B cell (primary cell): ENCODE results near the gene KCNK4. TPM values are rescaled to one million over a fixed set of nuclear protein-coding genes. Genes with fewer than 3 reads are reported as not detected.

ENCODE experiments used
- ATAC-seq: fragments of 200-7000 bp; cut with Tn5 transposase; one replicate; pipeline ENCODE4 v1.10.0; 2021; ENCODE audit warnings: low read depth, mild to moderate bottlenecking, moderate number of reproducible peaks, moderate library complexity
- CTCF ChIA-PET: fragments of 350-600 bp; sonication (Branson Sonifier 250); formaldehyde crosslinking; loops from one replicate; lab custom pipeline; 2021; ENCODE audit warnings: antibody characterized with exemption, inconsistent platforms; lab: Charles Lee
- POLR2A ChIA-PET: fragments of 350-600 bp; sonication (Branson Sonifier 250); formaldehyde crosslinking; loops from one replicate; lab custom pipeline; 2021; ENCODE audit warnings: antibody characterized with exemption; lab: Charles Lee
- DNase-seq: peaks from one replicate; pipeline ENCODE4 v3.0.0; 2013
- H2AFZ ChIP-seq: 2 replicates; pipeline ENCODE4 v1.6.1; 2012; ENCODE audit warnings: mild to moderate bottlenecking, low read depth, low read length; ENCODE audit not compliant: insufficient read depth, poor library complexity, severe bottlenecking
- H3K27ac ChIP-seq, 2 donors: 1 replicate in 1 of 2; 2 replicates in 1 of 2; pipeline ENCODE4 v1.5.1; 2012 to 2013; ENCODE audit warnings: low read length in 2 of 2, mild to moderate bottlenecking in 2 of 2, moderate library complexity in 1 of 2
- H3K27me3 ChIP-seq, 4 experiments: fragments of 200-600 bp in 1 of 4; sonication (generic) in 1 of 4; replicated peaks in 1 of 4; 1 replicate in 2 of 4; 2 replicates in 2 of 4; pipeline versions ENCODE4 v1.6.1 to v1.7.0; 2013 to 2016; ENCODE audit warnings: low read length in 3 of 4, mild to moderate bottlenecking in 2 of 4, mixed read lengths in 1 of 4, moderate library complexity in 1 of 4; ENCODE audit not compliant: insufficient read depth in 4 of 4, control insufficient read depth in 3 of 4; ENCODE audit errors: control extremely low read depth in 1 of 4
- H3K36me3 ChIP-seq, 2 experiments: replicated peaks in 1 of 2; 1 replicate in 1 of 2; 2 replicates in 1 of 2; pipeline versions ENCODE4 v1.6.1 to v1.7.1; 2013; ENCODE audit warnings: low read length in 1 of 2; ENCODE audit not compliant: insufficient read depth in 2 of 2, control insufficient read depth in 1 of 2; ENCODE audit errors: control extremely low read depth in 1 of 2, extremely low read depth in 1 of 2
- H3K4me1 ChIP-seq, 2 donors: fragments of 200-600 bp in 1 of 2; sonication (generic) in 1 of 2; 1 replicate in 1 of 2; 2 replicates in 1 of 2; pipeline versions ENCODE4 v1.5.1 to v1.6.1; 2013 to 2017; ENCODE audit warnings: low read length in 2 of 2; ENCODE audit not compliant: control insufficient read depth in 2 of 2, insufficient read depth in 2 of 2
- H3K4me2 ChIP-seq: replicated peaks from 2 replicates; pipeline ENCODE3; 2012; ENCODE audit warnings: mild to moderate bottlenecking, low read depth, low read length; ENCODE audit not compliant: poor library complexity, severe bottlenecking
- H3K4me3 ChIP-seq, 5 experiments: fragments of 200-600 bp in 1 of 5; sonication (generic) in 1 of 5; 1 replicate in 3 of 5; 2 replicates in 2 of 5; pipeline versions ENCODE4 v1.5.1 to v1.7.0; 2011 to 2016; ENCODE audit warnings: low read length in 4 of 5, mild to moderate bottlenecking in 4 of 5, low read depth in 2 of 5, control low read depth in 1 of 5, moderate library complexity in 1 of 5; ENCODE audit not compliant: insufficient read depth in 1 of 5; ENCODE audit errors: control extremely low read depth in 1 of 5, extremely low read depth in 1 of 5
- H3K79me2 ChIP-seq: fragments of 200-600 bp; sonication (generic); one replicate; pipeline ENCODE4 v1.6.0; 2016; ENCODE audit warnings: low read length; ENCODE audit not compliant: control insufficient read depth, insufficient read depth
- H3K9ac ChIP-seq: fragments of 200-600 bp; sonication (generic); 2 replicates; pipeline ENCODE4 v1.6.1; 2017; ENCODE audit warnings: mild to moderate bottlenecking, low read length, moderate library complexity
- H3K9me3 ChIP-seq, 3 donors: one replicate each; pipeline versions ENCODE4 v1.6.1 to v1.7.1; 2013; ENCODE audit warnings: low read length in 2 of 3; ENCODE audit not compliant: control insufficient read depth in 2 of 3, insufficient read depth in 1 of 3; ENCODE audit errors: control extremely low read depth in 1 of 3
- H4K20me1 ChIP-seq: 2 replicates; pipeline ENCODE4 v1.6.0; 2012; ENCODE audit warnings: mild to moderate bottlenecking, low read length; ENCODE audit not compliant: insufficient read depth, control insufficient read depth, poor library complexity, severe bottlenecking
- H3K27ac Mint-ChIP-seq: one replicate; pipeline ENCODE4 v1.8.0; 2021; ENCODE audit warnings: mixed read lengths
- H3K27me3 Mint-ChIP-seq: one replicate; pipeline ENCODE4 v1.8.0; 2021; ENCODE audit warnings: mixed read lengths
- H3K4me1 Mint-ChIP-seq: one replicate; pipeline ENCODE4 v1.8.0; 2021; ENCODE audit warnings: mixed read lengths
- H3K4me3 Mint-ChIP-seq: one replicate; pipeline ENCODE4 v1.8.0; 2021; ENCODE audit warnings: mixed read lengths
- H3K9me3 Mint-ChIP-seq: one replicate; pipeline ENCODE4 v1.8.0; 2022; ENCODE audit warnings: mixed read lengths; ENCODE audit not compliant: insufficient read depth
- EZH2 ChIP-seq: IDR thresholded peaks from 2 replicates; pipeline ENCODE4 v1.6.1; 2012; ENCODE audit warnings: borderline replicate concordance, low read depth, mild to moderate bottlenecking, moderate library complexity, low read length; ENCODE audit not compliant: insufficient read depth, poor library complexity, severe bottlenecking
- WGBS: methylation state at CpG from one replicate; pipeline ENCODE4 v1.1.5; 2013; ENCODE audit warnings: missing lambda C conversion rate; ENCODE audit not compliant: insufficient coverage; 5-methylcytosine and 5-hydroxymethylcytosine counted together
- intact Hi-C: fragments of 100-400 bp; cut with micrococcal nuclease; formaldehyde crosslinking; loops from one replicate; pipeline ENCODE4 v1.10.0; 2022
- polyA plus RNA-seq: library from polyadenylated mRNA; depleted of rRNA; stranded (reverse); fragments of >200 nt; gene quantifications from 2 replicates; pipeline ENCODE4 v1.2.3, GENCODE V29; 2012
- total RNA-seq, 2 donors: library from RNA; stranded (reverse); fragments of 120-200 nt in 1 of 2; gene quantifications; 1 replicate in 1 of 2; 2 replicates in 1 of 2; pipeline versions ENCODE4 v1.2.3 to v1.2.4, GENCODE V29; 2013 to 2022
- TF ChIP-seq, protein P1 (sequence below): fragments of 200-600 bp; IDR thresholded peaks from one replicate; pipeline ENCODE4 v1.8.0; 2022; ENCODE audit warnings: antibody characterized with exemption, mild to moderate bottlenecking

KCNK4 gene
- total and polyA plus RNA-seq, 2 donors (not counting 1 experiment from before 2014, with no cell fraction given): 0.32 TPM; not detected in 1

DNA sequence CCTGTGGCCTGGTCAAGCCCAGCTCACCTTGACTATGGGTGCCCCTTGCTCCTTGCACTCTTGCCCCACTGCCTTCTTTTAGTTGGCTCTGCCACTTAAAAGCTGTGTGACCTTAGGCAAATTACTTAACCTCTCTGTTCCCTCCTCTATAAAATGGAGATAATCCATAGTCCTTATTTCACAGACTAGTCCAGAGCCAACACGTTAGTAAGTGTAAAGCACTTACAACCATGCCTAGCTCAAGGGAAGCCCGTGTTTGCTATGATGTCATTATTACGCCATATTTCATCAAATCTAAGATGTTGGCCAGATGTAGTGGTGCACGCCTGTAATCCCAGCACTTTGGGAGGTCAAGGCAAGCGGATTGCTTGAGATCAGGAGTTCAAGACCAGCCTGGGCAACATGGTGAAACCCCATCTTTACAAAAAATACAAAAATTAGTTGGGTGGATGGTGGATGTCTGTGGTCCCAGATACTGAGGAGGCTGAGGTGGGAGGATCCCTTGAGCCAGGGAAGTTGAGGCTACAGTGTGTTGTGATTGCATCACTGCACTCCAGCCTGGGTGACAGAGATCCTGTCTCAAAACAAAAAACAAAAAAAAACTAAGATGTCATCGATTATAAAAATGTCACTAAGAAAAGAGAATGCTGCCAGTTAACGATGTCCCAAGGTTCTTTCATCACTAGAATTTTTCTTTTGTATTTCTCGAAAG, 46.6 kb downstream of the KCNK4 start:
- Histone ChIP-seq H3K36me3 (peaks cover 0 to 22% of the 10 kb centered on the region in 2 experiments), H3K9ac (no peak overlapping the region), H3K4me3 (no peak overlapping the region), H4K20me1 (peaks cover 22% of the 10 kb centered on the region), H2AFZ (no peak overlapping the region), H3K27me3 (no peaks in the 10 kb centered on the region), H3K4me1 (peaks cover 38 to 54% of the 10 kb centered on the region in 2 donors), H3K27ac (peak overlapping the region in 1 of 2 donors; percentile 0), H3K79me2 (peaks cover 29% of the 10 kb centered on the region), H3K4me2 (no peak overlapping the region), H3K9me3 (no peaks in the 10 kb centered on the region)
- Mint-ChIP-seq H3K27me3 (no peaks in the 10 kb centered on the region), H3K4me1 (peaks cover 67% of the 10 kb centered on the region), H3K4me3 (no peak overlapping the region), H3K27ac (peak overlapping the region; percentile 46), H3K9me3 (no peaks in the 10 kb centered on the region)
- ChIA-PET CTCF (interaction anchor here (1.3 to 4.3 kb wide), 4 partner anchors 18 to 33 kb away, joined by 3 to 24 read pairs (median 18); partner anchors contain the start of genes ESRRA, PRDX5 and TRMT112), POLR2A (interaction anchor here (0.9 kb wide), 1 partner anchor 20 kb away, joined by 3 read pairs; the partner anchor contains the start of genes PRDX5 and TRMT112)
- TF ChIP-seq, protein P1, sequence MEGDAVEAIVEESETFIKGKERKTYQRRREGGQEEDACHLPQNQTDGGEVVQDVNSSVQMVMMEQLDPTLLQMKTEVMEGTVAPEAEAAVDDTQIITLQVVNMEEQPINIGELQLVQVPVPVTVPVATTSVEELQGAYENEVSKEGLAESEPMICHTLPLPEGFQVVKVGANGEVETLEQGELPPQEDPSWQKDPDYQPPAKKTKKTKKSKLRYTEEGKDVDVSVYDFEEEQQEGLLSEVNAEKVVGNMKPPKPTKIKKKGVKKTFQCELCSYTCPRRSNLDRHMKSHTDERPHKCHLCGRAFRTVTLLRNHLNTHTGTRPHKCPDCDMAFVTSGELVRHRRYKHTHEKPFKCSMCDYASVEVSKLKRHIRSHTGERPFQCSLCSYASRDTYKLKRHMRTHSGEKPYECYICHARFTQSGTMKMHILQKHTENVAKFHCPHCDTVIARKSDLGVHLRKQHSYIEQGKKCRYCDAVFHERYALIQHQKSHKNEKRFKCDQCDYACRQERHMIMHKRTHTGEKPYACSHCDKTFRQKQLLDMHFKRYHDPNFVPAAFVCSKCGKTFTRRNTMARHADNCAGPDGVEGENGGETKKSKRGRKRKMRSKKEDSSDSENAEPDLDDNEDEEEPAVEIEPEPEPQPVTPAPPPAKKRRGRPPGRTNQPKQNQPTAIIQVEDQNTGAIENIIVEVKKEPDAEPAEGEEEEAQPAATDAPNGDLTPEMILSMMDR: no peak
- no peak for TF ChIP-seq EZH2
- 96% methylated on average over 4 of the region's 8 CpGs for WGBS
- ATAC-seq (no peak), DNase-seq (no peak)
- intact Hi-C loops: no loop called here

DNA sequence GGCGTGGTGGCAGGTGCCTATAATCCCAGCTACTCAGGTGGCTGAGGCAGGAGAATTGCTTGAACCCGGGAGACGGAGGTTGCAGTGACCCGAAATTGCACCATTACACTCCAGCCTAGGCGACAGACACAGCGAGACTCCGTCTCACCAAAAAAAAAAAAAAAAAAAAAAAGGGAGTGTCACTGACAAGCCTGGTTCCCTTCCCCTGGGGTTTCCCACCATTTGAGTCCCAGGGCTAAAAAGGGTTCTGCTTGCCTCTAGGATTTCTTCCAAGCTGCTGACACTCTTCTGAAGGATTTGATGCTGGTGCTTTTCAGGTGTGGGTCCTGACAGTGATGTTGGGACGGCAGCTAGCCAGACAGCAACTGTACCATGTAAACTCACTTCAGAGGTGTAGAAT, 47.6 kb downstream of the KCNK4 start:
- no CpG with 5 or more reads among the region's 8 CpGs for WGBS
- no peak overlapping the region for H3K4me3 ChIP-seq
- TF ChIP-seq, protein P1: no peak
- no peak for TF ChIP-seq EZH2
- H3K4me2 ChIP-seq: peak overlapping the region; percentile 98
- Mint-ChIP-seq H3K9me3 (no peaks in the 10 kb centered on the region), H3K4me3 (peak overlapping the region; percentile 89), H3K4me1 (peaks cover 67% of the 10 kb centered on the region), H3K27ac (peak overlapping the region; percentile 94), H3K27me3 (no peaks in the 10 kb centered on the region)
- DNase-seq (no peak), ATAC-seq (no peak)
- CTCF ChIA-PET: interaction anchor here (0.7 to 4.1 kb wide), 5 partner anchors 21 to 352 kb away, joined by 3 to 14 read pairs (median 3); partner anchors contain the start of genes ESRRA, PRDX5 and TRMT112
- peaks cover 31% of the 10 kb centered on the region for H4K20me1 ChIP-seq
- H3K36me3 ChIP-seq: peaks cover 2 to 29% of the 10 kb centered on the region in 2 experiments
- H2AFZ ChIP-seq: no peak overlapping the region
- H3K9ac ChIP-seq: no peak overlapping the region
- intact Hi-C loops: no loop called here
- H3K27me3 ChIP-seq: no peaks in the 10 kb centered on the region
- H3K9me3 ChIP-seq: no peaks in the 10 kb centered on the region
- peaks cover 38 to 54% of the 10 kb centered on the region in 2 donors for H3K4me1 ChIP-seq
- POLR2A ChIA-PET: interaction anchor here (0.7 kb wide), 1 partner anchor 1501 kb away, joined by 6 read pairs; no protein-coding TSS in a partner anchor
- peak overlapping the region in 1 of 2 donors; percentile 100 for H3K27ac ChIP-seq
- H3K79me2 ChIP-seq: peaks cover 37% of the 10 kb centered on the region
